GM12892 (cell line): ENCODE measurements around the gene PCOLCE2.
"Not testable (repeated sequence)": the region's sequence is repeated elsewhere in the genome, so short reads cannot be mapped to it uniquely, and the experiment has no call there.

Experiments
- DNase-seq: peaks from one replicate; pipeline ENCODE4 v3.0.0; 2011; ENCODE audit not compliant: insufficient read length
- FAIRE-seq: peaks from 2 replicates; lab custom pipeline; 2011; peaks lifted over from hg19 to GRCh38; lab: Jason Lieb, UNC
- POLR2A ChIP-seq: IDR thresholded peaks from 2 replicates; pipeline ENCODE4 v1.6.1; 2011; ENCODE audit warnings: low read depth, low read length, control low read depth
- POLR2AphosphoS5 ChIP-seq: IDR thresholded peaks from 2 replicates; pipeline ENCODE4 v1.6.1; 2011; ENCODE audit warnings: low read depth, low read length, control low read depth
- TAF1 ChIP-seq: IDR thresholded peaks from 2 replicates; pipeline ENCODE4 v1.6.1; 2011; ENCODE audit warnings: low read depth, mild to moderate bottlenecking, control low read depth, low read length, borderline replicate concordance

The PCOLCE2 gene

GRCh38 chr3:142896201-142896755 is 7.4 kb upstream of the PCOLCE2 start:
- DNase-seq (no peak), FAIRE-seq (no peak)
- no peak for TF ChIP-seq POLR2AphosphoS5
- no peak for TF ChIP-seq TAF1
- TF ChIP-seq POLR2A, result no peak

- FAIRE-seq, result no peak
- DNase-seq, result no peak
- no peak for TF ChIP-seq POLR2AphosphoS5
- TF ChIP-seq TAF1, result no peak
- no peak for TF ChIP-seq POLR2A
Observed at GRCh38 chr3:142894493-142894892, 5.6 kb upstream of the PCOLCE2 start.

- FAIRE-seq, result no peak
- no peak for TF ChIP-seq POLR2AphosphoS5
- no peak for TF ChIP-seq TAF1
- no peak for TF ChIP-seq POLR2A
- no peak for DNase-seq
Observed at GRCh38 chr3:142892714-142893113, 3.8 kb upstream of the PCOLCE2 start.

DNA sequence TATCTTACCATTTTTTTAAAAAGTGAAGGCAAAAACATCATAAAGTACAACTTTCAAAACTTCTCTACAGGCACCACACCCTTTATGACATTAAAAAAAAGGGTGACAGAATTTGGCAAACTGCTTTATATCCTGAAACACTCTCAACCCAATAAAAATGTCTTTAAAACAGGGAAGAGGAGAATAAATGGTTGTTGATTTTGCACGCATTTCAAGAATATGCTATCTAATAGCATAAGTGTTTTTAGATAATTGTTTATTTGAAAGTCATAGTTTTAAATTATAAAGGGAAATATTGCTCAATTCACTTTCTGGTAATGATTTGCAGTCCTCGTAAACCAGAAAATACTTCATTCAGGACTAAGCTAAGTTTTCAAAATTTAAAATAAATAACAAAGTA is 1.7 kb upstream of the PCOLCE2 start:
- TF ChIP-seq TAF1 (no peak), POLR2A (no peak), POLR2AphosphoS5 (no peak)
- DNase-seq (no peak), FAIRE-seq (no peak)

- DNase-seq (no peak), FAIRE-seq (no peak)
- TF ChIP-seq TAF1, result no peak
- no peak for TF ChIP-seq POLR2AphosphoS5
- no peak for TF ChIP-seq POLR2A
Observed at GRCh38 chr3:142889212-142890014, 530 bp upstream of the PCOLCE2 start.

DNA sequence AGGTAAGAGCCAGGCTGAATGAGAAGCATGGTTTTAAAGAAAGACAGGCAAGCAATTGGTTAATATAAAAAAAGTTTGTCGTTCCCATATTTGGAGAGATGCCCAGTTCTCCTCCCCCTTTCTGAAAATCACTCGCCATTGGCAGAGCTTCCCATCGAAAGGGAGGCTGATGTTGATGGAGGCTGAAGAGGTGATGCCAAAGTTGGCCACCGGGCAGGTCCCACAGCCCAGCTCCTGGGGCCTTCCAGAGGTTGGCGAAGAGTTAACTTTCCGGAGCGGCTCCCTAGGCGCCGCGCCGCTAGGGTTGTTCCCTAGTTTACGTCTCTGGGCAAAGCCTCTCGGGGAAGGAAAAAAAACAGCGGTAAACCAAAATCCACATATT is 793 bp downstream of the PCOLCE2 start:
- no peak for FAIRE-seq
- no peak for DNase-seq
- TF ChIP-seq POLR2AphosphoS5, result no peak
- no peak for TF ChIP-seq POLR2A
- TF ChIP-seq TAF1, result no peak

- FAIRE-seq (no peak), DNase-seq (no peak)
- TF ChIP-seq TAF1, result no peak
- no peak for TF ChIP-seq POLR2AphosphoS5
- TF ChIP-seq POLR2A, result no peak
Observed at GRCh38 chr3:142886940-142887339, 1.9 kb downstream of the PCOLCE2 start.

GRCh38 chr3:142886021-142886420 is 2.9 kb downstream of the PCOLCE2 start:
- no peak for TF ChIP-seq TAF1
- TF ChIP-seq POLR2A, result no peak
- no peak for TF ChIP-seq POLR2AphosphoS5
- no peak for FAIRE-seq

GRCh38 chr3:142884531-142884930 is 4.4 kb downstream of the PCOLCE2 start:
- TF ChIP-seq TAF1 (no peak), POLR2A (no peak)
- no peak for DNase-seq
- no peak for FAIRE-seq

More at GRCh38 chr3:142886021-142886420, 2.9 kb downstream of the PCOLCE2 start:
- DNase-seq, result no peak

GRCh38 chr3:142883534-142883933 is 5.3 kb downstream of the PCOLCE2 start:
- FAIRE-seq, DNase-seq: not testable (repeated sequence)

DNA sequence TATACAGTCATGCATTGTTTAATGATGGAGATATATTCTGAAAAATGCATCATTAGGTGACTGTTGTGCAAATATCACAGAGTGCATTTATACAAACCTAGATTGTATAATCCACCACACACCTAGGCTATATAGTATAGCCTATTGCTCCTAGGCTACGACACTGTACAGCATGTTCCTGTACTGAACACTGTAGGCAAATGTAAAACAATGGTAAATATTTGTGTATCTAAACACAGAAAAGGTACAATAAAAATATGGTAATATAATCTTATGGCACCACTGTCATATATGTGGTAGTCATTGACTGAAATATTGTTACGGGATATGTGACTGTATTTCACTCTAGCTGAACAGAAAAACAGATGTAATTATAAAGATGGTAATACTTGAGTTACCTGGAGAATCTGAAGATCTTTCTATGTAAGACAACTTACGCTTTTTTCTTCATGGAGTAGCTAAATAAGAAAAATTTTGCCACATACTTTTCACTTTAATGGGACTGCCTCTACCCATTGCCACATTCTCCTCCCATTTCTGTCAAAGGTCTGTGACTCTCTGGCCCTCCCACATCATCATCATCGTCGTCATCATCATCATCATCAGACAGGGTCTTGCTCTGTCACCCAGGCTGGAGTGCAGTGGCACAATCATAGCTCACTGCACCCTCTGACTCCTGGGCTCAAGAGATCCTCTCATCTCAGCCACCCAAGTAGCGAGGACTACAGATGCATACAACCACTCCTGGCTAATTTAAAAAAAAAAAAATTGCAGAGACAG is 7.2 kb downstream of the PCOLCE2 start:
- TF ChIP-seq POLR2AphosphoS5, result no peak
- TF ChIP-seq TAF1, result no peak
- no peak for TF ChIP-seq POLR2A
- FAIRE-seq, result no peak
- no peak for DNase-seq

- no peak for TF ChIP-seq POLR2A
- DNase-seq, result no peak
- FAIRE-seq, result no peak
Observed at GRCh38 chr3:142878649-142879300, 10.1 kb downstream of the PCOLCE2 start.

DNA sequence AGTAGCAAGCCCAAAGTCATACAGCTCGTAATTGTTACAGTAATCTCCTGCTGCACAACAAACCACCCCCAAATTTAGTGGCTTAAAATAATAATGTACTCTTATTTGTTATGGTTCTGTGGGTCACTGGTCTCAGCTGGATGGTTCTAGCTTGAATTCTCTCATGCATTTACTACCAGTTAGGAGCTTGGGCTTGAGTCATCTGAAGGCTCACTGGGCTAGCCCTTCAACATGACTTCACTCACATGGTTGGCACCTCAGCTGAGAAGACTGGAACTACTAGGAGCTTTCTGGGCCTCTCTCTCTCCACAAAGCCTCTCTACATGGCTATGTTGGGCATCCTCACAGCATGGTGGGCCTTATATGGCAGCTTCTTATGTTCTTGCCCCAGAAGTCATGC is 12.5 kb downstream of the PCOLCE2 start:
- FAIRE-seq, result no peak
- DNase-seq, result no peak
- TF ChIP-seq POLR2AphosphoS5 (no peak), TAF1 (no peak), POLR2A (no peak)
